ENCODE results near the gene LAMA2. TPM values are rescaled to one million over a fixed set of nuclear protein-coding genes. Genes with fewer than 3 reads are reported as not detected.

LAMA2 gene
- total RNA-seq, 4 donors from 2014 or later, result 23.4 to 80.8 (median 28.2) TPM

- WGBS, 2 donors, result 47 to 66% methylated on average over 1 of the region's 1 CpG
- no peak for DNase-seq (ENCODE audit: low spot score in 2 of 2)
- no peak overlapping the region for H3K4me3 ChIP-seq (ENCODE audit: low read depth, poor library complexity, severe bottlenecking)
- intact Hi-C loops (cut with DNase I; ENCODE audit: low total_unique reads), result no loop called here
- TF ChIP-seq POLR2A (IDR thresholded peaks at IDR 0.05) (no peak), CTCF (IDR thresholded peaks at IDR 0.05) (no peak)
Measured at GRCh38 chr6:129276461-129276860, 393.5 kb downstream of the LAMA2 start.

GRCh38 chr6:129276986-129277385 lies 394.0 kb downstream of the LAMA2 start:
- no peak for TF ChIP-seq CTCF (IDR thresholded peaks at IDR 0.05)
- no peak for TF ChIP-seq POLR2A (IDR thresholded peaks at IDR 0.05)
- intact Hi-C loops (cut with DNase I; ENCODE audit: low total_unique reads), result no loop called here
- DNase-seq (ENCODE audit: low spot score in 2 of 2), result no peak
- WGBS, 2 donors, result 38 to 46% methylated on average over 4 of the region's 4 CpGs
- no peak overlapping the region for H3K4me3 ChIP-seq (ENCODE audit: low read depth, poor library complexity, severe bottlenecking)

- TF ChIP-seq POLR2A (IDR thresholded peaks at IDR 0.05) (no peak), CTCF (IDR thresholded peaks at IDR 0.05) (no peak)
- no peak for DNase-seq (ENCODE audit: low spot score in 2 of 2)
- no peak overlapping the region for H3K4me3 ChIP-seq (ENCODE audit: low read depth, poor library complexity, severe bottlenecking)
- intact Hi-C loops (cut with DNase I; ENCODE audit: low total_unique reads), result no loop called here
- 74 to 76% methylated on average over 11 of the region's 11 CpGs for WGBS, 2 donors
Measured at GRCh38 chr6:129279343-129280292, 396.7 kb downstream of the LAMA2 start.

- DNase-seq (ENCODE audit: low spot score in 2 of 2), result no peak
- TF ChIP-seq CTCF (IDR thresholded peaks at IDR 0.05) (no peak), POLR2A (IDR thresholded peaks at IDR 0.05) (no peak)
- intact Hi-C loops (cut with DNase I; ENCODE audit: low total_unique reads), result no loop called here
- H3K4me3 ChIP-seq (ENCODE audit: low read depth, poor library complexity, severe bottlenecking), result no peak overlapping the region
Measured at GRCh38 chr6:129280293-129280644, 397.3 kb downstream of the LAMA2 start.

- WGBS, 2 donors, result 0 to 20% methylated on average over 1 of the region's 1 CpG
- no peak overlapping the region for H3K4me3 ChIP-seq (ENCODE audit: low read depth, poor library complexity, severe bottlenecking)
- TF ChIP-seq CTCF (IDR thresholded peaks at IDR 0.05), result no peak
- TF ChIP-seq POLR2A (IDR thresholded peaks at IDR 0.05), result no peak
- intact Hi-C loops (cut with DNase I; ENCODE audit: low total_unique reads), result no loop called here
- DNase-seq (ENCODE audit: low spot score in 2 of 2), result no peak
Measured at GRCh38 chr6:129280749-129281148, 397.8 kb downstream of the LAMA2 start.
